Measurements from ENCODE around the gene TRABD2B.

Gene TRABD2B

GRCh38 chr1:47997289-47998200 is at the start of gene TRABD2B:
Gene TRABD2B (minus strand): TSS chr1:47997385.
- DNase-seq: peak; percentile 91

- no peak for DNase-seq
Observed at GRCh38 chr1:48044311-48044710, 47.1 kb upstream of the TRABD2B start.

GRCh38 chr1:48043622-48044021 is 46.4 kb upstream of the TRABD2B start:
- no peak for DNase-seq

GRCh38 chr1:48040154-48040553 is 43.0 kb upstream of the TRABD2B start:
- DNase-seq: no peak

GRCh38 chr1:48039088-48040054 is 42.2 kb upstream of the TRABD2B start:
- DNase-seq: no peak

- DNase-seq: no peak
Observed at GRCh38 chr1:48038270-48038767, 41.1 kb upstream of the TRABD2B start.

DNA sequence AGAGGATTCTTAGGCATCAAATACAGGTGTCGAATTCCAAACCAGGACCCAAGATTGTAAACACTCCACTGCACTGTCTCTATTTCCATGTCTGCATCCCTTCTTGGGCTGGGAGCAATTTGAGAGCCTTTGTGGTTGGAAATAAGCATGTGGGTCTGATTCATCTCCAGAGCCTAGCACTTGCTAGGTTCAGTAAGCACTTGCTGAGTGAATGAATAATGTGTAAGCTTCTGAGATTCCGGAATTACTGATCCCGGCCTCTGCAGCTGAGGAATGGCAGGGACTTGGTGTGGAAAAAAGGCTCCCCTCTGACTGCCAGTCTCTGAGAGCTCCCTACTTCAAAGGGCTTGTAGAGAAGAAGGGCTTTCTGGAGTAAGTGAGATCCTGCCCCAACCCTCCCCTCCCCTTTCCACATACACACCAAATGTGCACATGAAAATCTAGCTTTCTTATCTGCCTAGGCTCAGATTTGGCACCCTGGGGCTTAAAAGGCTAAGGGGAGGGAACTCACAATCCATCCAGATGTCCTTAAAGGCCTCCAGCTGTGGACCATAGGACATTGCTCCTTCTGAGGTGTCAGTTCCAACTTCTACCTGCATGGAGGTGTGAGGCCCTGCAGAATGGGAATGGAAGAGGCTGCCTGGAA is 39.6 kb upstream of the TRABD2B start:
- DNase-seq: no peak

- no peak for DNase-seq
Observed at GRCh38 chr1:48035371-48036141, 38.4 kb upstream of the TRABD2B start.

DNA sequence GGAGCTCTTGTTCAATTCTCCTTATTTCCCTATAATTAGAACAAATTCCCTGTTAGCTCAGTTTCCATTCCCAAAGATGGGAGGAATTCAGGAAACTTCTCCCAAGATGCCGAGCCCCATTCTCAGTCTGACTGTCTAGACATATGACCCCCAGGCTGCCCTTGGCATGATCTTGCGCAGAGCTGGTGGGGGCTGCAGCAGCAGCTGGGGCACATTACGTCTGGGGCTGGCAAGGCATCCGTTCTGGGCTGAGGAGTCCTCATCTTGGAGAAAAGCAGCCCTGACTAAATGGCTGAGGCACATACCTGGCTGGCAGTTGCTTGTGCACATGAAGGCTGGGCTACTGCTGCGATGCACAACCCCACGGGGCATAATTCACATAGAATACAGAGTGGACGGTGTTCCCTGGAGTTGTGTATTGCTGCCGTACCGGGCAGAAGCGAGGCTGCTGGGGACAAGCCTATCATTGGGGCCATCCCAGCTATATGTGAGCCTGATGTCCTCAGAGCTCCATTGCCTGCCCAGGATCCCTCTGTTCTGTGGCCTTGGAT is 36.4 kb upstream of the TRABD2B start:
- DNase-seq: no peak

DNA sequence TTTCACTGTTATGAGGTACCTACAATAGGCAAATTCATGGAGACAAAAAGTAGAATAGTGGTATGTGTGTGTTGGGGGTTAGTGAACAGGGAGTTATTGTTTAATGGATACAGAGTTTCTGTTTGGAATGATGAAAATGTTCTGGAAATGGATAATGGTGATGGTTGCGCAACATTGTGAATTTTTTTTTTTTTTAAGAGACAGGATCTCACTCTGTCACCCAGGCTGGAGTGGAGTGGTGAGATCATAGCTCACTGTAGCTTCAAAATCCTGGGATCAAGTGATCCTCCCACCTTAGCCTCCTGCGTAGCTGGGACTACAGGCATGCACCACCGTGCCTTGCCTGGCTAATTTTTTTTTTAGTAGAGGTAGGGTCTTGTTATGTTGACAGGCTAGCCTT is 34.5 kb upstream of the TRABD2B start:
- DNase-seq: no peak

DNA sequence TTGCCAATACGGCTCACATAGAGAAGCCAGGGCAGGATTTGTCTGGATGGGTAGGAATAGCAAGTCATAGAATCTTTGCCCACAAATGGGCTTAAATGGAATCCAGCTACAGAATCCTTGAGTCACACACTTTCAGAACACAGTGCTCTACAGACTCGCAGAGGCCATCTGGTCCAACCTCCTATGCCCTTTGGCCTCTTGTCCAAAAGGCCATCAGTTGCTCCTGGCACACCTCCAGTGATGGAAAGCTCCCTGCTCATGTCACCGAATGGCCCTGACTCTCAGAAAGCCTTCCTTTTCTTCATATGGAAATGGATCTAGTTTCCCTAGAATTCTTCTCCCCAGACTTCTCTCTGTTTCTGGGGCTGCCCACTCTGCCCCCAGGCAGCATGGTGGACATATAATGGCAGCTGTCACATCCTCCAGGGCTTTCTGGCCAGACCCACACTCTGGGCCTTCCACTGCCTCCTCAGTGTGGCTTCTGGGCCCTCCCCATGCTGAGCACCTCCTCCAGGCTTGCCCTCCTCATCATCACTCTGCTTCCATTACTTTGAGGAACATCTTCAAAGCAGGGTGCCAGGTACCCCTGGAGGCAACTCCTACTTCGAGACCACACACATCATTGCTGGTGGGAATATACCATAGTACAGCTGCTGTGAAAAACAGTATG is 33.6 kb upstream of the TRABD2B start:
- no peak for DNase-seq

GRCh38 chr1:48030211-48030610 is 33.0 kb upstream of the TRABD2B start:
- DNase-seq: no peak

DNA sequence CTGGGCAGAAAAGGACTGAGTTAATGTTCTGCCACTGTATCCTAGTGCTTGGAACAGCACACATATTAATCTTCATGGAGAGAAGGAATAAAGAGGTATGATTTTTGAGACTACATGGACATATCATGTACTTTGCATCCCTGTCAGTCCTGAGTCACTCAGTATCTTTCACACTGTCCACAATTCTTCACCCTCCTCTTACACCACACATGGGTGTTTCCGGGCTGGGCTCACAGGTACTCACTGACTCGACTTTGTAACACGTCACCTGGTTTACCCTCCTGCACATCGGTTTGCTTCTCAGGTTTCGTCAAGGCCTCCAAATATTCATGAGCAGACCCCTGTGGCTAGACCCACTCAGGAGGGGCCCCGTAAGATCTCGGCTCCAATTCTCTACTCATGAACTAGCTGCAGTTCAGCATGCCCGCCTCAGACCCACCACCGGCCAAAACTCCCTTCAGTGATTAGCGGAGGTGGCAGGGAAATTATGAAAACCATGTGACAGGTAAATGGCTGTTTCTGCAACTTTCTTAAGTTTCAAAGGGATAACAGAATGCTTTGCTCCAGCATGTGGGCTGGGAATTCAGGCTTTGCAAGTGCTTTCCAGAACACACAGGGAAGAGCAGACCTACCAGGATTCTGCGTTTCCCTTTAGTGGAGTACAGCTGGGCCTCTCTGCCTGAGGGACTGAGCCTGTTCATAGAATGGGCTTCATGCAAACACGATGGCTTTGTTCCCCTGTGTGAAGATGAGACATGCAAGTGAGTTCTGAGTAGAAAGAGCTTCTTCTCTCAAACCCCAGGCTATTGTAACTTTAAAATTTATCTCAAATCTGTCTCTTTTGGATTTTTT is 31.3 kb upstream of the TRABD2B start:
- DNase-seq: no peak

DNA sequence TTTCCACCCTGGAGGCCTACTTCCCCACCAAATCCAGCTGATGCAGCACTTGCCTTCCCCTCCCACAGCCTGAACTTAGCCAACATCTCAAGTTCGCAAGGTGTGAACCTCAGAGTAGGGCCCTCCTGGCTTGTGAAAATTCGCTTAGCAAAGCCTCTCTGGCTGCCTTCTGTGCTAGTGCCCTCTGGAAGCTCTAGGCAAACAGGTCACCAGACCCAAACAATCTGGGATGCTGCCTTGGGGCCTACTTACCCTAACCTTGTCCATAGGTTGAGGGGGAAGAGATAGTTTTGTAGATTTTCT is 30.3 kb upstream of the TRABD2B start:
- no peak for DNase-seq

DNA sequence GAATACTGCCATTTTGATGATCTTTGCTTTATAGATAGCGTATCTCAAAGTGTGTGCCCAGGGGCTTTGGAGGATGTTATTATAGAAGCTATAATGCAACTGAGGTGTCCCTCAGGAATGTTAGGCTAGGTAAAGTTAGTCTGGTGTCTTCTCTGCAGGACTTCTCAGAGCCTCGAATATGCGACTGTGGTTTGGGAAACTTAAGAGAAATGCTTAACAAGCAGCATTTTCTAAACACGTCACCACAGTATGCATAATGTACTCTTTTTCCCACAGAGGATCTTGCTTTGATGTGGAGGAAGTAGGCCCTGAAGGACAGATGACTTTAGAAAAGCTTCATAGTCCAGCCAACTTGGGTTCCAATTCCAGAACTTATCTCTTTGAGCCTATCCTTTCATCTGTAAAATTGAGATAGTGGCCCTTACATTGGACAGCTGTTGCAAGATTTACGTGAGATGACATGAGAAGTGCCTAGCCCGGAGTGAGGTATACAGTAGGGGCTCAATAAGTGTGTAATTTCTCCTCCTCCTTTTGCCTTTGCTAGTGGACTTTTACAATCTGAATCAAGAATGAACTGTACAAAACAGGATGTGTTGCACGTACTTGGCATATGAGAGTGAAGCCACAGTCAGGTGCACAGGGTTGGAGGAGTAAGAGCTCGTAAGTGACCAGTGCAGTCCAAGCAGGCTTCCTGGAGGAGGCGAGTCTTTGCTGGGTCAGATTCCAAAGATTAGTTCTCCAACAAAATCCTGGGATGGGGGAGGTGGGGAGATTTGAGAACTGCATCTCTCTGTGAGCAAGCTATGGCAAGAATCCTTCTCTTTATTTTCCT is 29.7 kb upstream of the TRABD2B start:
- no peak for DNase-seq

GRCh38 chr1:48026275-48026674 is 29.1 kb upstream of the TRABD2B start:
- no peak for DNase-seq

- no peak for DNase-seq
Observed at GRCh38 chr1:48025076-48025475, 27.9 kb upstream of the TRABD2B start.

DNA sequence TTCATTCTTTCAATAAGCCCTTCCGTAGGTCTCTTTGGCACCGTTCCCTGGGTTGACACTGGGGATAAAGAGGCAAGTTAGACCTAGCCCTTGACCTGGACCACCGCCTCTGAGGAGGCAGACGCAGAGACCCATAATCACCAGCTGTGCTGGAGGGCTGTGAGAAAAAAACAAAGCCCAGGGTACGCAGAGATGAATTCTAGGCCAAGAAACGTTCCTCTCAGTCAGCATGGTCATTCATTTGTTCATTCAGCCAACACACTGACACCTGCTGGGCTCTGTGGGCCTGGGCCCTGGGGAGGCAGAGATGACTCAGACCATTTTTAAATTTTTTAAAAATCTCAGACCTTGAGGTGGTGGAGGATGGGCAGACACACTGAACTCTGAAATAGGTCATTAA is 26.3 kb upstream of the TRABD2B start:
- DNase-seq: no peak

GRCh38 chr1:48022306-48022705 is 25.1 kb upstream of the TRABD2B start:
- no peak for DNase-seq

GRCh38 chr1:48021792-48022191 is 24.6 kb upstream of the TRABD2B start:
- DNase-seq: no peak

Measured in activated CD8-positive, alpha-beta memory T cell treated with anti-CD3 and anti-CD28 coated beads, Interleukin-2, amount 50 U/mL, for 48 hours (primary cell).